ENCODE data around the gene SKOR1. TPM values are rescaled to one million over a fixed set of nuclear protein-coding genes. Genes with fewer than 3 reads are reported as not detected.

The SKOR1 gene
- total and polyA plus RNA-seq, 2 of the 8 experiments (the other 6 are each of a cell fraction or from before 2014, with no cell fraction given) = 0.03 to 0.11 TPM

- H4K5ac ChIP-seq (ENCODE audit: insufficient read length, low read depth, low read length) = no peak overlapping the region
- H2BK12ac ChIP-seq (ENCODE audit: low read depth, low read length) = no peak overlapping the region
- no peak overlapping the region for H3K4me2 ChIP-seq (ENCODE audit: insufficient read depth in 1 of 2, low read depth in 2 of 2, low read length in 2 of 2)
- TF ChIP-seq E2F6 (IDR thresholded peaks at IDR 0.05) (no peak), KDM4A (IDR thresholded peaks at IDR 0.05; ENCODE audit: low read depth, low read length, severe bottlenecking) (no peak), JUND (IDR thresholded peaks at IDR 0.05; ENCODE audit: low read length) (no peak), RAD21 (IDR thresholded peaks at IDR 0.05 in 1 of 2, conservative IDR thresholded peaks at IDR 0.05 in 1 of 2; ENCODE audit: low read depth in 2 of 2, low read length in 2 of 2) (no peak), SIX5 (IDR thresholded peaks at IDR 0.05; ENCODE audit: low read depth, low read length) (no peak), SIN3A (conservative IDR thresholded peaks at IDR 0.05 in 1 of 2, IDR thresholded peaks at IDR 0.05 in 1 of 2; ENCODE audit: low read depth in 1 of 2, low read length in 2 of 2) (no peak)
- H3K23ac ChIP-seq (ENCODE audit: insufficient read length) = no peak overlapping the region
- no peak overlapping the region for H3K27ac ChIP-seq (ENCODE audit: low read depth, low read length)
- FAIRE-seq (no peak), DNase-seq (ENCODE audit: low read depth in 1 of 2, low spot score in 2 of 2) (peak in 1 of 2 experiments; percentile 40)
- 84% methylated on average over 3 of the region's 6 CpGs; no CpG with 5 or more reads in 1 of the 2 experiments for WGBS, 2 experiments (ENCODE audit: extremely low coverage in 1 of 2, insufficient coverage in 1 of 2, insufficient read length in 1 of 2, insufficient replicate concordance in 2 of 2, low coverage in 1 of 2, low lambda C conversion rate in 2 of 2, missing lambda C conversion rate in 1 of 2)
- POLR2A ChIA-PET (ENCODE audit: partially characterized antibody) = no interaction called here
- H2BK5ac ChIP-seq (ENCODE audit: low read depth, low read length) = no peak overlapping the region
- no peak overlapping the region for H3K4ac ChIP-seq (replicated peaks; ENCODE audit: insufficient read length, low read depth, low read length)
- CTCF ChIA-PET (ENCODE audit: partially characterized antibody) = interaction anchor here (1.1 to 1.3 kb wide), 2 partner anchors 11 to 352 kb away, joined by 3 to 4 read pairs; no protein-coding TSS in a partner anchor
- H3K9me3 ChIP-seq (ENCODE audit: insufficient read depth in 2 of 2, low read depth in 1 of 2, low read length in 1 of 2) = no peaks in the 10 kb centered on the region
- H3K79me2 ChIP-seq (ENCODE audit: control insufficient read depth in 1 of 2, insufficient read depth in 2 of 2, low read length in 2 of 2) = no peaks in the 10 kb centered on the region
- no peak overlapping the region for H3K4me3 ChIP-seq (ENCODE audit: extremely low read depth in 1 of 4, insufficient read depth in 2 of 4, low read depth in 3 of 4, low read length in 4 of 4)
- H3K9ac ChIP-seq (replicated peaks in 1 of 4; ENCODE audit: extremely low read depth in 1 of 4, low read depth in 3 of 4, low read length in 3 of 4) = no peak overlapping the region
- no peak overlapping the region for H2AFZ ChIP-seq (ENCODE audit: low read length)
- H3K27me3 ChIP-seq (replicated peaks in 1 of 4; ENCODE audit: control insufficient read depth in 3 of 4, extremely low read depth in 1 of 4, insufficient read depth in 3 of 4, low read length in 3 of 4) = no peaks in the 10 kb centered on the region; a peak in 2 of 7 replicates
- H4K91ac ChIP-seq (replicated peaks; ENCODE audit: insufficient read length, low read length) = no peak overlapping the region
- no peak overlapping the region for H2BK120ac ChIP-seq (replicated peaks; ENCODE audit: low read depth, low read length)
- H3K18ac ChIP-seq (ENCODE audit: extremely low read depth, low read length) = no peak overlapping the region
- no peaks in the 10 kb centered on the region for H4K20me1 ChIP-seq (replicated peaks in 1 of 2; ENCODE audit: control insufficient read depth in 1 of 2, insufficient read depth in 2 of 2, low read length in 2 of 2)
- H3K79me1 ChIP-seq (ENCODE audit: low read depth, low read length) = no peaks in the 10 kb centered on the region
- H3K4me1 ChIP-seq (replicated peaks in 1 of 4; ENCODE audit: control insufficient read depth in 3 of 4, insufficient read depth in 4 of 4, low read length in 3 of 4) = peaks cover 0 to 21% (median 11%) of the 10 kb centered on the region in 4 experiments; a peak in 6 of 7 replicates
- H2BK20ac ChIP-seq (ENCODE audit: low read length) = no peak overlapping the region
- H3K23me2 ChIP-seq (ENCODE audit: low read depth, low read length) = no peaks in the 10 kb centered on the region
- no peak overlapping the region; the same call in 1 of the 2 replicates for H4K8ac ChIP-seq (ENCODE audit: extremely low read depth, insufficient read depth, low read length)
- H3K36me3 ChIP-seq (ENCODE audit: control insufficient read depth in 2 of 4, insufficient read depth in 4 of 4, low read length in 3 of 4) = no peaks in the 10 kb centered on the region
- no peak overlapping the region for H2AK5ac ChIP-seq (ENCODE audit: low read depth, low read length)
- H3K14ac ChIP-seq (ENCODE audit: insufficient read length) = no peak overlapping the region
- no peak overlapping the region for H2BK15ac ChIP-seq (ENCODE audit: low read length)
- no peak overlapping the region for H3K56ac ChIP-seq (replicated peaks; ENCODE audit: insufficient read length, low read depth, low read length)
Measured at GRCh38 chr15:67809866-67810265, 15.4 kb upstream of the SKOR1 start.
